NCI-H1694 treated with DMSO at 0.1 percent for 48 hours (cell line): ENCODE measurements around the gene ANP32E.
"Not testable (repeated sequence)": the region's sequence is repeated elsewhere in the genome, so short reads cannot be mapped to it uniquely, and the experiment has no call there.

Experiments
- DNase-seq: peaks from one replicate; lab custom pipeline; 2025; lab: John Stamatoyannopoulos, UW

ANP32E gene

GRCh38 chr1:150256554-150257341 is 20.8 kb upstream of the ANP32E start:
- DNase-seq = no peak

GRCh38 chr1:150256198-150256553 is 20.3 kb upstream of the ANP32E start:
- no peak for DNase-seq

GRCh38 chr1:150249936-150250335 is 14.0 kb upstream of the ANP32E start:
- DNase-seq = no peak

- no peak for DNase-seq
Measured at GRCh38 chr1:150243003-150243402, 7.1 kb upstream of the ANP32E start.

- DNase-seq = no peak
Measured at GRCh38 chr1:150237746-150238145, 1.8 kb upstream of the ANP32E start.

GRCh38 chr1:150237176-150237575 is 1.3 kb upstream of the ANP32E start:
- DNase-seq = not testable (repeated sequence)

- DNase-seq = peak; percentile 35
Measured at GRCh38 chr1:150236614-150237100, 745 bp upstream of the ANP32E start.

GRCh38 chr1:150235294-150235851 is 539 bp downstream of the ANP32E start:
- DNase-seq = no peak

- peak; percentile 74 for DNase-seq
Measured at GRCh38 chr1:150234566-150235293, 1.2 kb downstream of the ANP32E start.

- no peak for DNase-seq
Measured at GRCh38 chr1:150234309-150234565, 1.7 kb downstream of the ANP32E start.

- DNase-seq = no peak
Measured at GRCh38 chr1:150233359-150234308, 2.3 kb downstream of the ANP32E start.

GRCh38 chr1:150232921-150233320 is 3.0 kb downstream of the ANP32E start:
- DNase-seq = not testable (repeated sequence)

- DNase-seq = not testable (repeated sequence)
Measured at GRCh38 chr1:150228246-150228645, 7.7 kb downstream of the ANP32E start.

- DNase-seq = no peak
Measured at GRCh38 chr1:150227228-150227627, 8.7 kb downstream of the ANP32E start.

- no peak for DNase-seq
Measured at GRCh38 chr1:150226486-150226885, 9.4 kb downstream of the ANP32E start.

- no peak for DNase-seq
Measured at GRCh38 chr1:150225546-150225945, 10.4 kb downstream of the ANP32E start.

- no peak for DNase-seq
Measured at GRCh38 chr1:150224983-150225382, 10.9 kb downstream of the ANP32E start.

- peak; percentile 31 for DNase-seq
Measured at GRCh38 chr1:150221552-150221951, 14.4 kb downstream of the ANP32E start.

- DNase-seq = not testable (repeated sequence)
Measured at GRCh38 chr1:150215855-150216254, 20.1 kb downstream of the ANP32E start.

GRCh38 chr1:150214099-150214756 is 21.7 kb downstream of the ANP32E start:
- not testable (repeated sequence) for DNase-seq
